NCI-H2171 treated with DMSO at 0.1 percent for 48 hours (cell line): ENCODE data around the gene CCDC88C.

ENCODE experiments used
- DNase-seq: peaks from one replicate; lab custom pipeline; 2025; lab: John Stamatoyannopoulos, UW

The CCDC88C gene

GRCh38 chr14:91348845-91349465 lies 68.7 kb downstream of the CCDC88C start:
- no peak for DNase-seq

GRCh38 chr14:91346838-91347173 lies 70.8 kb downstream of the CCDC88C start:
- DNase-seq: no peak

DNA sequence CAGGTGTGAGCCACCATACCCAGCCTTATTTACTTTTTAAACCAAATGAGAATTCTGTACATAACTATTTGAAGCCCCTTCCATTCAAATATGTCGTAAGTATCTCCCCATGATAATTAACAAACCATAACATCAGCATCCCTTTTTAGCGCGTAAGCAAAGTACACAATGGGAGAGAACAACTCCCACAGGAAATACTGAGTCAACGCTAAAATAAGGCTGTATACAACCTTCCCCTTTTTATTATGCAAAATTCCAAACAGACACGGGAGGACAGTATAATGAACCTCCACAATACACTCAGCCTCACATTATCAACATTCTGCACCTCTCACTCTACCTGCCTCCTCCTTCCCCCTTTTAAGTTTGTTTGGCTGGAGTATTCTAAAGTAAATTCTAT lies 73.5 kb downstream of the CCDC88C start:
- no peak for DNase-seq

- no peak for DNase-seq
These were observed 74.6 kb downstream of the CCDC88C start for GRCh38 chr14:91343051-91343450.

DNA sequence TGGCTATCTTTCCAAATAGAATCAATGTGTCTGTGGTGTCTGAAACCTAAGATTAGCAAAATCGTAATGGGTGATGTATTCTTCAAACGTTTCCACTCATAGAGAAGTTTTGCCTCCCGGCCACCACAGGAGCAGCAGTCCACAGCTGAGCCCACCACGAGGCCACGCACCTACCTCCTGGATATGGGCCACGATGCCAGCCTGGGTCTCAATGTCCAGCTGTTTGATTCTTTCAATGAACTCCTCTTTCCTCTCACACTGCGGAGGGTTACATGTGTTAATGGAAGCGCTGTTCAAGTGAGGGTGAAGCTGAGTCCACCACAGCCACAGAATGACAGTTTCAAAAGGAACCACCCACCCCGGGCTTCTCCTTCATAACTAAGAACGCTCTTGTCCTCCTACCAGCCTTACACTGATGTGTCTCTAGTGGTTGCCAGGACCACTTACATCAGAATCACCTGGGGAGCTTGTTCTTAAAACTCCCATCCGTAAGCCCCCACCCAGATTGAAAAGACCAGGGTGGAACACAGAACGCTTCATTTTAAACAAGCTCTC lies 75.3 kb downstream of the CCDC88C start:
- DNase-seq: no peak

- no peak for DNase-seq
These were observed 75.9 kb downstream of the CCDC88C start for GRCh38 chr14:91341751-91342154.

DNA sequence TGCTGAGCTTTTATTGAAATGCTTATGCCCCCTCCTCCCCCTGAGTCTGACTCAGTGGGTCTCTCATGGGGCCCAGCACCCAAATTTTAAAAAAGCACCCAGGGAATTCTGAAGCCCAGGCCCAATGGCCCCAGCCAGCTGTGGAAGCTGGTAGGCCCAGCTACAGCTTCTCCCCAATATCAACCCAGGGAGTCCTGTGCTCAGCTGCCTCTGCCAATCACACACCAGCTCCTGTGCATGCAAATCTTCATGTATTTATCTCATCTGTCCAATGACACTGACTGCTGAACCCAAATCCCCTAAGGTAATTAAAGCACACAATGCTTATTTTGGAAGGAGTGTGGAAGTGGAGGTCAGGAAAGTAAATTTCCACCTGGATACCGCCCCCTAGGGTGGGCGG lies 76.3 kb downstream of the CCDC88C start:
- DNase-seq: no peak

DNA sequence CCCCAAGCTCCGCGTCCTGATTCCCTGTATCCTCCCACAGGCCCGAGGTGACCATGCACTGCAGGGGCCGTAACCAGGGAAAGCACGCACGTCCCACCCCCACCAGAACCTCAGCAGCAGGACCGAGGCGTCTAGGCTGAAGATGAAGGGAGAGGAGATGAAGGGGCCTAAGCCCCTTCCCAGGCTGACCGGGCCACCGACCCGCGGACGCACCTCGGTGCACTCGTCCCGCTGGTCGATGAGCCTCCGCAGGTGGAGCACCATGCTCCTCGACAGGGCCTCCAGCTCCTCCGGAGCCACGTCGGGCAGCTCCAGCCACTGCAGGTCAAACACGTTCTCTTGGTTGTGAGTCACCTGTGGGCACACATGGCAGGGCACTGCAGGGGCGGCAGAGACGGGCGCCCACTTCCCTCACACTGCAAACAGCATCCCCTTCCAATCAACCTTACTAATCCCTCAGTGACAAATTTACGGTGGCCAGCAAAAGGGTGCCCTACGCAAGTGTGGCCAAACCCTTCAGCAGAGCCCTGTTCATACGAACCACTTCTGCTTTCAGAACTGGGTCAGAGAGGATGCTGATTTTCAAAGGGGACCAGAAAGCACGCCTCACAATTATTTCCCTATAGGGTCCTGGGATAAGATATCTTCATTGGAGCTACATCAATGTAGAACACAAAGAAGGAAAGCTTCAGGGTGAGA lies 77.8 kb downstream of the CCDC88C start:
- no peak for DNase-seq

DNA sequence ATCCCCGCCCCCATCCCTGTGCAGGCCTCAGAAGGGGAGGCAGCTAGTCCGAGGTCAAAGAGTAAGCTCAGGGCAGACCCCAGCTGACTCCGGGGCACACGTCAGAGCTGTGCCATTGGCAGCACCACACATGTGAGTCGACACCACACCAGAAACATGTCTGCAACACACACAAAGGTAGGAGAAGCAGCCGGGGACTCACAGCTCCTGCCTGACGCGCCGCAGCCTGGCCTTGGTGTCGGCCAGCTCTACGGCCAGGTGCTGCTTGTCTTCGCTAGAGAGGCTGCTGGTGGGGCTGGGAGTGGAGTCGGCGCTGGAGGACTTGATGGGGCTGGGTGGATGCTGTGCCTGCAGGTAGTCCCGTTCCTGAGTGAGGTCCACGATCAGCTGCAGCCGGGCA lies 78.5 kb downstream of the CCDC88C start:
- DNase-seq: no peak

- no peak for DNase-seq
These were observed 79.2 kb downstream of the CCDC88C start for GRCh38 chr14:91338379-91338778.

DNA sequence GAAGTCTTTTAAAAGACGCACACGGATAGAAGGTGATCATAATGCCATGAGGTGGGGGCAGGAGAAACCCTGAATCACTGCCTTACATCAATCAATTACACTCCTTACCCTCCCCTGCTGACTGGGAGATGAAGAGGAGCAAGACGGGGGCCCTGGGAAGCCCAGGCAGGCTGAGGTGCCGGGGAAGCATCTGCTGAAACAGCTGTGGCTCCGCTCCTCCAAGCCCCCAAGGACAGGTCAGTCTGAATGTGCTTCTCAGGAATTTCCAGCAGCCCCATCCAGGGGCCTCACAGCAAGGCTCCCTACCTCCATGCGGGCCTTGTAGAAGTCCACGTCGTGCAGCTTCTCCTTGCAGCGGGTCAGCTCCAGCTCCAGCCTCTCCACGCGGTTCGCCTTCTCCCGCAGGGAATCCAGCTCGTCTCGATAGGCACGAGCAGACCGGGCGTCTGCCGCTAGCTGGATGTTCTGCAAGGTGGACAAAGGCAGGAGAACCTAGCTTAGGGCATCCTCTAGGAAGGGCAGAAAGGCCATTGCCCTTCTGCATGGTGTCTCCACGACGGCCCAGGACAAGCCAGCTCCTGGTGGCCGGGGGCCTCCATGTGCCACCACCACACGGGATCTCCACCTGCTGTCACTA lies 79.8 kb downstream of the CCDC88C start:
- DNase-seq: no peak

- DNase-seq: no peak
These were observed 81.5 kb downstream of the CCDC88C start for GRCh38 chr14:91336093-91336450.

DNA sequence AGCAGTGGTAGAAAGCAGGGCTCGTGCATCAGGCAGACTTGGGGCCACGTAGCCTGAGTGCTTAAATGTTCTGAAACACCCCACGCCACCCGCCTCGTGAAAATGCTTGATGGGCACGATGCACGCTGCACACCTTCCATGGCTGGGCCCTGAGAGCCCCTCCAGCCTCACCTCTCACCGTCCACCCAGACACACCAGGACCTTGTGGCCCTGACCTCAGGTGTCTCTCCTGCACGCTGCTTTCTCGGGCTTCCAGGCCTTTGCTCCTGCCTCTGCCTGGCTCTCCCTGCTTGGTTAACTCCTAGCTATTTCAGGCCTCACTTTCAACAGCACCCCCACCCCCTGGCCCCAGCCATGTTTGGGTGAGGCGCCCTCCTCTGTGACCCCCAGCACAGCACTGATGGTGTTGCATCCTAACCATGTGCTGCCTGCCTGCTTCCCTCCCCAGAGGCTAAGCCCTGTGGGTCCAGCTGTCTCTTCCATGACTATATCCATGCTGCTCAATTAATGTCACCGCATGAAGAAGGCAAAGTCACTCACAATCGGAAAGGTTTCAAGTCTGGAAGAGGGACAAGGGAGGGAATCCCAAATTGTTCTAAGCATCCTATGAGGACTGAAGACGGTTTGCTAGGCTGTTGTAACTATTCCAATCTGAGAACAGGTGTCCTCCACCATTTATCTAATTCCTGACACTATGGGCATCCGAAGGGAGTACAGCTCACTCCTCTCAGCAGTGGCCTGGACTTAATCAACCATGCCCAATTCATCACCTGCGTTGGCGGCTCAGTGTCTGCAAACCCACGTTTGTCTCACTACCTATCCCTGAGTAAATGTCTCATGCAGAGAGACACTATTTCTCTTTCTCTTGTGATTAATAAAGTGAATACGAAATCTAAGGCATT lies 82.2 kb downstream of the CCDC88C start:
- DNase-seq: no peak

DNA sequence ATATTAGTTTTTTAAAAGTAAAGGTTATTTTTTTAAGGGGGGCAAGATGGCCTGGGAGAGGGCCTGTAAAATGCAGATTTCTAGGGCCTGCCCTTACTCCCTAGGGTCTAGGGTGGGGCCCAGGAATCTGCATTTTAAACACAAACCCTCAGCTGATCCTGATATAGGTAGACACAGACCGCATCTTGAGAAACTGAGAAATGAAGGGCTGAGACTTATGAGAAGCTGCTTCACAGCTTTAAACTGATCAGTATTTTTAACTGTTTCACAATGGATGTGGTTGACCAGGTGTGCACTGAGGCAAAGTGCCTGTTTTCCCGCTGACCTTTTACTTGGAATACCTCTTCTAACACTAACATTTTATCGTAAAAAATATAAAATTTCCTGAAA lies 84.0 kb downstream of the CCDC88C start:
- no peak for DNase-seq

- DNase-seq: peak; percentile 32
These were observed 84.5 kb downstream of the CCDC88C start for GRCh38 chr14:91332986-91333649.

- no peak for DNase-seq
These were observed 85.2 kb downstream of the CCDC88C start for GRCh38 chr14:91332171-91332985.

DNA sequence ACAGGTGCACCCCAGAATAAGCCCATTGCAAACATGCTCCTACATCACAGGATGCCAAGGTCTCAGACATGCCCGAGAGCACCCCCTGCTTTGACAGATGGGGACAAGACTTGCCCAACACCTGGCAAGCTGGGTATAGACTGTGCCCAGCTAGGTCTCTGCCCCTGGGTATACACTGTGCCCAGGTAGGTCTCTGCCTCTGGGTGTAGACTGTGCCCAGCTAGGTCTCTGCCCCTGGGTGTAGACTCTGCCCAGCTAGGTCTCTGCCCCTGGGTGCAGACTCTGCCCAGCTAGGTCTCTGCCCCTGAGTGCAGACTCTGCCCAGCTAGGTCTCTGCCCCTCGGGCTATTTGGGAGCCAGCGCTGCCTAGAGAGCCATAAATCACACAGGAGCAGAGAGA lies 85.9 kb downstream of the CCDC88C start:
- DNase-seq: no peak

DNA sequence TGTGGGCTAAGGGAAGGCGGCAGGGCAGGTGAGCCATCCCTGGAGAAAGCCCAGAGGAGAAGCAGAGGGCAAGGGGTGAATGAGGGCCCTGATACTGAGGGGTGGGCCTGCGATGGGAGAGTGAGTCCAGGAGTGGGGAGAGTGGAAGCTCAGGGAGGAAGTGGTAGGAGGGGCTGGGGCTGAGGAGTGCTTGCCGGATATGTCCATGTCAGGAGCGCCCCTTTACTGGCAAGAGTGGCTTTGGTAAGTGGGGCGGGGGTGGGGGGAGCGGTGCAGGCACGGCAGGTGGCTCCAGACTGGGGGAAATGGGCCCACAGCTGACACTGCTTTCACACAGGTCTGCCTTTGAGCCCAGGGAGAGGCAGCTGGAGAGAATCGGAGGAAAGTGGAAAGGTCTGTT lies 86.8 kb downstream of the CCDC88C start:
- no peak for DNase-seq

GRCh38 chr14:91330096-91330696 lies 87.4 kb downstream of the CCDC88C start:
- no peak for DNase-seq

DNA sequence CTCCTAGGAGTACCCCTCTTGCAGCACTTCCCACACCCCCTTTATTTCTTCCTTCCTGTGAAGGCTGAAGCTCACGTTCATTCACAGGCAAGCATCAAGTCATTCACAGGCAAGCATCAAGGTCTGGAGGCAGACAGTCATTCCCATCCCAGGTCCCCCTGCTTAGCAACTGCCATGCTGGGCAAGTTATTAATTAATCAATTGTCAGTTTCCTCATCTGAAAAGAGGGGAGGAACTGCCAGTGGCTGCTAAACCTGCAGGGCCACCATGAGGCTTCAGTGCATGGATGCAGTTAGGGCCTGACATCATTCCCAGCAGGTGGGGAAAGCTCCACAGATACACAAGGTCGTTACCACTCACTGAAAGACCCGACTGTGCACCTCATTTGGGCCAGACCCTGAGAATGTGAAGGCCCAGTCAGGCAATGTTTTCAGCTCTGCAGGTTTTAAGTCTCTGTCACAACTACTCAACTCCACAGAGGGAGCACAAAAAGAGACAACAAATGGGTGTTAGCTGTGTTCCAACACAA lies 88.1 kb downstream of the CCDC88C start:
- DNase-seq: no peak
